ENCODE data around the gene LGALS3.

- no peak for TF ChIP-seq CTCF (IDR thresholded peaks at IDR 0.05)
- no peak for TF ChIP-seq POLR2A (IDR thresholded peaks at IDR 0.05)
Observed at GRCh38 chr14:55115460-55115859, 13.6 kb upstream of the LGALS3 start.
